Fibroblast of lung (primary cell): ENCODE measurements around the gene NLE1.

ENCODE experiments used
- CTCF ChIP-seq, 2 donors: IDR thresholded peaks in 1 of 2; conservative IDR thresholded peaks in 1 of 2; 1 replicate in 1 of 2; 2 replicates in 1 of 2; pipeline ENCODE4 v1.5.1; 2011 to 2012; ENCODE audit warnings: low read length in 2 of 2, control low read depth in 1 of 2, inconsistent platforms in 1 of 2, low read depth in 1 of 2, mild to moderate bottlenecking in 1 of 2
- EZH2 ChIP-seq: IDR thresholded peaks from 2 replicates; pipeline ENCODE4 v1.5.1; 2012; ENCODE audit warnings: low read length, control low read depth, mild to moderate bottlenecking; ENCODE audit errors: missing control alignments

- TF ChIP-seq EZH2 (no peak), CTCF (conservative IDR thresholded peaks at IDR 0.05 in 1 of 2, IDR thresholded peaks at IDR 0.05 in 1 of 2; ENCODE audit: low read depth in 1 of 2, low read length in 2 of 2) (no peak)
Observed at GRCh38 chr17:35162755-35163154, 20.7 kb upstream of the NLE1 start.
